GM10248 (cell line): ENCODE results near the gene ARHGEF26.

Experiments
- CTCF ChIA-PET: fragments of 300-600 bp; sonication (Branson Sonifier 250); formaldehyde crosslinking; extraction: SDS; loops from one replicate; lab custom pipeline; 2021; ENCODE audit warnings: antibody characterized with exemption; lab: Yijun Ruan, JAX
- POLR2A ChIA-PET: fragments of 350-650 bp; sonication (Branson Sonifier 250); formaldehyde crosslinking; extraction: SDS; loops from one replicate; lab custom pipeline; 2020; ENCODE audit warnings: antibody characterized with exemption; lab: Yijun Ruan, JAX
- DNase-seq: peaks from one replicate; pipeline ENCODE4 v3.0.0; 2012; ENCODE audit errors: extremely low spot score
- CTCF ChIP-seq: IDR thresholded peaks from 2 replicates; pipeline ENCODE4 v1.5.1; 2012; ENCODE audit warnings: mild to moderate bottlenecking, low read depth; ENCODE audit errors: extremely low read depth, missing control alignments, control extremely low read depth

ARHGEF26 gene

GRCh38 chr3:154304936-154305335, 183.7 kb downstream of the ARHGEF26 start:
- ChIA-PET POLR2A (no interaction called here), CTCF (interaction anchor here (1.0 to 1.5 kb wide), 4 partner anchors 8 to 52 kb away, joined by 3 to 4 read pairs (median 4); no protein-coding TSS in a partner anchor)
- DNase-seq, result no peak
- TF ChIP-seq CTCF, result no peak

- ChIA-PET CTCF (no interaction called here), POLR2A (no interaction called here)
- TF ChIP-seq CTCF, result no peak
- DNase-seq, result no peak
These were observed 186.2 kb downstream of the ARHGEF26 start for GRCh38 chr3:154307363-154307762.
